ENCODE results near the gene CLEC4D. TPM values are rescaled to one million over a fixed set of nuclear protein-coding genes. Genes with fewer than 3 reads are reported as not detected.
A peak's percentile ranks its signal among the peaks of the same experiment; 100 is the strongest.
"Not testable (repeated sequence)": the region's sequence is repeated elsewhere in the genome, so short reads cannot be mapped to it uniquely, and the experiment has no call there.

Gene CLEC4D
- total RNA-seq, 3 donors from 2014 or later = not detected

DNA sequence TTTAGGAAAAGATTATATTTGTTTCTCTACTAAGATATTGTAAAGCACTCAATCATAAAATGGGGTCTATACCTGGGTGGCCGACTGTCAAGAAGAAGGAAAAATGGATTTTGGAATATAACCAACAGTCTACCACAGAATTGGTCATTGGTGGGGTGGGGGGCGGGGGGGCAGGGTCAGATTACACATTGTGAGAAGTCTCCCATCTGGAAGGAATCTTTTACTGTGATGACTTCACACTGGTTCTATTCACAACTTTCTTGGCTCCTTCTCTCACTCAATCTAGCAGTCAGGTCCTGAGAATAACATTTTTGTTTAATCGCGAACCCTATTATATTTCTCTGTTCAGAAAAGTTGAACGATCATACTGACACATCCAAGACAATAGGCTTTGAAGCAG, 36.1 kb downstream of the CLEC4D start:
- no peaks in the 10 kb centered on the region for H3K9me3 Mint-ChIP-seq
- H3K4me1 Mint-ChIP-seq (ENCODE audit: low read depth) = peaks cover 4% of the 10 kb centered on the region
- H3K27me3 Mint-ChIP-seq (ENCODE audit: low read depth) = peaks cover 3% of the 10 kb centered on the region
- ATAC-seq (no peak), DNase-seq (no peak)
- no peaks in the 10 kb centered on the region for H3K36me3 Mint-ChIP-seq (ENCODE audit: insufficient read depth)
- no peak overlapping the region for H3K4me3 Mint-ChIP-seq

- no peaks in the 10 kb centered on the region for H3K27me3 Mint-ChIP-seq (ENCODE audit: low read depth)
- H3K4me3 Mint-ChIP-seq = no peak overlapping the region
- no peaks in the 10 kb centered on the region for H3K36me3 Mint-ChIP-seq (ENCODE audit: insufficient read depth)
- no peaks in the 10 kb centered on the region for H3K4me1 Mint-ChIP-seq (ENCODE audit: low read depth)
- ATAC-seq (no peak), DNase-seq (no peak)
- H3K9me3 Mint-ChIP-seq = no peaks in the 10 kb centered on the region
Observed at GRCh38 chr12:8553088-8553627, 39.9 kb downstream of the CLEC4D start.

DNA sequence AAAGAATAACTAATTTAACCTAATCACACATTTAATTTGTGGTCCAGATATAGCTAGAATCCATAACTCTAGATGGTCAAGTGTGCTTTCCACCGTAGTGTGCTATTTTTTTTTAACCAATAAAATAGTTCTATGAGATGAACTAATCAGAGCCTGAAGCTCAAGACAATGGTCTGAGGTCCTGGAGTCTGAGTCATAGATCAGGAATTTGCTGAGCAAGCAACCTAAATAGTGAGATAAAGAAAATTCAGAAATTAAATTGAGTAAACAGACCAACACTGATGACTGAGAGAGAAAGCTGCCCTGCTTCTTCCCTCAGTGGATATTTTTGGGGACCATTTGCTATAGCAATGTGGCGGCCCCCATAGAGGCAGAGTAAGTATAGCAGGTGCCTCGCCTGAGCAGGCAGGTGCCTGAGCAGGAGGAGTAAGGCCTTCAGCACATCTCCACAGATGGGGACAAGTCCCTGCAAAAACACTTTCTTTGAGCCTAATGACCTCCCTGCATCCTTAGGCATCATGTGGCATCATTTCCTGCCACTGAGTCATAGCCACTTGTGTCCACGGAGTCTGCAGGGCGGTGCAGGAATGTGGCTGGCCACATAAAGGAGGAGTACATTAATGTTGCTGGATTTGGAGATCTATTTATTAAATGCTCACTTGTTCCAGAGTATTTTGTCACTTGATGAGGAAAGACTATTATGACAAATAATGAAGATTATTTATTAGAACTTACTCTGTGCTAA, 41.3 kb downstream of the CLEC4D start:
- no peaks in the 10 kb centered on the region for H3K36me3 Mint-ChIP-seq (ENCODE audit: insufficient read depth)
- no peaks in the 10 kb centered on the region for H3K9me3 Mint-ChIP-seq
- H3K27me3 Mint-ChIP-seq (ENCODE audit: low read depth) = no peaks in the 10 kb centered on the region
- no peak for DNase-seq
- no peak overlapping the region for H3K4me3 Mint-ChIP-seq
- no peaks in the 10 kb centered on the region for H3K4me1 Mint-ChIP-seq (ENCODE audit: low read depth)
- ATAC-seq = no peak

GRCh38 chr12:8556531-8557097, 43.3 kb downstream of the CLEC4D start:
- H3K9me3 Mint-ChIP-seq = no peaks in the 10 kb centered on the region
- H3K27me3 Mint-ChIP-seq (ENCODE audit: low read depth) = no peaks in the 10 kb centered on the region
- no peak overlapping the region for H3K4me3 Mint-ChIP-seq
- H3K36me3 Mint-ChIP-seq (ENCODE audit: insufficient read depth) = no peaks in the 10 kb centered on the region
- DNase-seq (no peak), ATAC-seq (peak; percentile 28 to 40)
- no peaks in the 10 kb centered on the region for H3K4me1 Mint-ChIP-seq (ENCODE audit: low read depth)

- DNase-seq (no peak), ATAC-seq (no peak)
- H3K4me3 Mint-ChIP-seq = no peak overlapping the region
- peaks cover 12% of the 10 kb centered on the region for H3K9me3 Mint-ChIP-seq
- peaks cover 2% of the 10 kb centered on the region for H3K36me3 Mint-ChIP-seq (ENCODE audit: insufficient read depth)
- H3K4me1 Mint-ChIP-seq (ENCODE audit: low read depth) = no peaks in the 10 kb centered on the region
- H3K27me3 Mint-ChIP-seq (ENCODE audit: low read depth) = no peaks in the 10 kb centered on the region
Observed at GRCh38 chr12:8559676-8560075, 46.4 kb downstream of the CLEC4D start.

- no peak overlapping the region for H3K4me3 Mint-ChIP-seq
- H3K36me3 Mint-ChIP-seq (ENCODE audit: insufficient read depth) = peaks cover 2% of the 10 kb centered on the region
- no peaks in the 10 kb centered on the region for H3K27me3 Mint-ChIP-seq (ENCODE audit: low read depth)
- H3K4me1 Mint-ChIP-seq (ENCODE audit: low read depth) = no peaks in the 10 kb centered on the region
- ATAC-seq (no peak), DNase-seq (no peak)
- H3K9me3 Mint-ChIP-seq = peaks cover 12% of the 10 kb centered on the region
Observed at GRCh38 chr12:8561011-8561410, 47.7 kb downstream of the CLEC4D start.

DNA sequence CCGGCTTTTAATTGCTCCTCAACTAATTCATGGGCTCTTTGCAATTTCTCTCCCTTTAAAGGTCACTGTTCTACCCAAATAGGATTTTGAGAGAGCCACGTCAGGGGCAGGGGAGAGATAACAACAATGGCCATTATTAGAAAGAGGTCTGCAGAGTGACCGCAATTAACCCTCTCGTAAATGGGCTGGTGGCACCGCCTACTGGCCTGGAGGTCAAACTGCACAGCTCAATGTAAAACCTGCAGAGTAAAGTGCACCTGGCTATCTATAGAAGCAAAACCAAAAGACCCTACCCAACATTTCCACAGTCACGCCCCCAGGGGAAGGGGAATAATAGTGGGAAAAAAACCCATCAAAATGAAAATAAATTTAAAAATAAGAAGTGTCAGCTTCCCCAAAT, 49.0 kb downstream of the CLEC4D start:
- no peak overlapping the region for H3K4me3 Mint-ChIP-seq
- no peaks in the 10 kb centered on the region for H3K4me1 Mint-ChIP-seq (ENCODE audit: low read depth)
- no peaks in the 10 kb centered on the region for H3K27me3 Mint-ChIP-seq (ENCODE audit: low read depth)
- H3K36me3 Mint-ChIP-seq (ENCODE audit: insufficient read depth) = peaks cover 2% of the 10 kb centered on the region
- ATAC-seq (no peak), DNase-seq (no peak)
- peaks cover 12% of the 10 kb centered on the region for H3K9me3 Mint-ChIP-seq

GRCh38 chr12:8563356-8563755, 50.1 kb downstream of the CLEC4D start:
- no peak overlapping the region for H3K4me3 Mint-ChIP-seq
- H3K4me1 Mint-ChIP-seq (ENCODE audit: low read depth) = no peaks in the 10 kb centered on the region
- ATAC-seq (no peak), DNase-seq (no peak)
- peaks cover 12% of the 10 kb centered on the region for H3K9me3 Mint-ChIP-seq
- H3K27me3 Mint-ChIP-seq (ENCODE audit: low read depth) = no peaks in the 10 kb centered on the region
- H3K36me3 Mint-ChIP-seq (ENCODE audit: insufficient read depth) = peaks cover 2% of the 10 kb centered on the region

DNA sequence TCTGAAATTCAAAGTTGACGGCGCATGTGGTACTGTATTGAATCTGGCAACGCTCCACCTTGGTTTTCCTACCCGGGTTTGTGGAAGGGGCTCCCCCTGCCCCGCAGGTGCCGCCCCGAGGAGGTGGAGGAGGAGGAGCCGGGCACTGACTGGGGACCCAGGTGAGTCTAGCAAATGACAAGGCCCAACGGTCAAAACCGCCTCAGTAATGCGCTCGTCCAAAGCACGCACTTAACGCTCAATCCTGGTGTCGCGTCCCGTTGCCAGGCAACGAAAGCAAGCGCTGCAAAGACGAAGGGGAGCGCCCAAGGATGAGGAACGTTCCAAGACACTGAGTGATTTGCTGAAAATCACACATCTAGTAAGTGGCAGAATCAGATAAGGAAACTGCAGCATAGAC, 51.4 kb downstream of the CLEC4D start:
- H3K36me3 Mint-ChIP-seq (ENCODE audit: insufficient read depth) = peaks cover 2% of the 10 kb centered on the region
- DNase-seq (no peak), ATAC-seq (no peak)
- no peaks in the 10 kb centered on the region for H3K4me1 Mint-ChIP-seq (ENCODE audit: low read depth)
- no peak overlapping the region for H3K4me3 Mint-ChIP-seq
- H3K9me3 Mint-ChIP-seq = peaks cover 12% of the 10 kb centered on the region
- no peaks in the 10 kb centered on the region for H3K27me3 Mint-ChIP-seq (ENCODE audit: low read depth)

GRCh38 chr12:8566052-8566451, 52.7 kb downstream of the CLEC4D start:
- DNase-seq; H3K4me1 Mint-ChIP-seq (ENCODE audit: low read depth); H3K27me3 Mint-ChIP-seq (ENCODE audit: low read depth); H3K4me3 Mint-ChIP-seq; ATAC-seq; H3K36me3 Mint-ChIP-seq (ENCODE audit: insufficient read depth): not testable (repeated sequence)
- peaks cover 12% of the 10 kb centered on the region for H3K9me3 Mint-ChIP-seq

DNA sequence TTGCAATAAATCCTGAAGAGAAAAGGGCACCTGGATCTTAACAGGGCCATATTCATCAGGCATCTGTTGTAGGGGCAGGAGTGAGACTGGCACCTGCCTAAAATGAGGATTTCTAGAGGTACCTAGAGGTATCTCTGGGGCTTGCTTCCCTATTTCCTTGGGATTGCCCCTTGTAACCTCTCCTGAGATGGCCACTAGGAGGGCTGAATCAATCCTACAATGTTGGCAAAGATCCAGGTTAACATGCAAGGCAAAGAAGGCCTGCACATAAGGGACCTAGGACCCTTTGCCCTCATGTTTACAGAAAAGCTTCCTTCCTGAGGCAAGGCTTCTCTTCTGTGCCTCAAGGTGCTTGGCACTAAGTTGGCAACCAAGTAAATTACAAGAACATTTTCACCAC, 53.2 kb downstream of the CLEC4D start:
- H3K27me3 Mint-ChIP-seq (ENCODE audit: low read depth) = no peaks in the 10 kb centered on the region
- DNase-seq (no peak), ATAC-seq (no peak)
- H3K4me3 Mint-ChIP-seq = no peak overlapping the region
- H3K36me3 Mint-ChIP-seq (ENCODE audit: insufficient read depth) = peaks cover 2% of the 10 kb centered on the region
- H3K9me3 Mint-ChIP-seq = peaks cover 12% of the 10 kb centered on the region
- H3K4me1 Mint-ChIP-seq (ENCODE audit: low read depth) = no peaks in the 10 kb centered on the region

Other genes starting within 250 kb of the CLEC4D start
- gene CLEC6A, start 57.5 kb upstream of the CLEC4D start, total RNA-seq = not detected
- gene CLEC4E, start 27.4 kb downstream of the CLEC4D start, total RNA-seq = not detected
- gene AICDA, start 99.4 kb downstream of the CLEC4D start, total RNA-seq = not detected
- not detected for gene MFAP5, start 149.3 kb downstream of the CLEC4D start, total RNA-seq
- 1 to 10 TPM; 5.7 to 7.7 (median 6.0) TPM for gene RIMKLB, start 184.5 kb downstream of the CLEC4D start, total RNA-seq

Data from activated T-cell treated with anti-CD3 and anti-CD28 coated beads, Interleukin-2, amount 50 U/mL, for 4 hours (primary cell).